Amniotic stem cell (primary cell): ENCODE measurements around the gene HES4.

Experiments used
- DNase-seq: peaks from one replicate; lab custom pipeline; 2025; lab: John Stamatoyannopoulos, UW

Gene HES4

GRCh38 chr1:965526-966134 is 34.3 kb downstream of the HES4 start:
- DNase-seq: no peak

- DNase-seq: no peak
Measured at GRCh38 chr1:964691-965525, 35.0 kb downstream of the HES4 start.

- DNase-seq: no peak
Measured at GRCh38 chr1:963746-964525, 36.0 kb downstream of the HES4 start.

GRCh38 chr1:963301-963651 is 36.6 kb downstream of the HES4 start:
- DNase-seq: no peak

- no peak for DNase-seq
Measured at GRCh38 chr1:962381-963300, 37.3 kb downstream of the HES4 start.

GRCh38 chr1:961132-961669 is 38.7 kb downstream of the HES4 start:
- DNase-seq: no peak

GRCh38 chr1:960363-961131 is 39.4 kb downstream of the HES4 start, which contains the start of gene KLHL17:
TSS of gene KLHL17 (plus strand) at chr1:960584. CDS start at chr1:960694, 110 bp downstream.
- DNase-seq: peak; percentile 38

GRCh38 chr1:959731-960362 is 40.0 kb downstream of the HES4 start:
- no peak for DNase-seq

- DNase-seq: peak; percentile 49
Measured at GRCh38 chr1:958823-959730, 40.8 kb downstream of the HES4 start, which contains the start of gene NOC2L. TSS of gene NOC2L (minus strand) at chr1:959256. CDS start at chr1:959240, 16 bp downstream.

GRCh38 chr1:956636-957035 is 43.3 kb downstream of the HES4 start:
- DNase-seq: no peak

GRCh38 chr1:955474-955873 is 44.4 kb downstream of the HES4 start:
- no peak for DNase-seq

GRCh38 chr1:954927-955326 is 45.0 kb downstream of the HES4 start:
- DNase-seq: no peak

GRCh38 chr1:953524-954320 is 46.2 kb downstream of the HES4 start:
- no peak for DNase-seq

- DNase-seq: no peak
Measured at GRCh38 chr1:952603-953002, 47.3 kb downstream of the HES4 start.

- no peak for DNase-seq
Measured at GRCh38 chr1:952201-952600, 47.7 kb downstream of the HES4 start.

GRCh38 chr1:951364-951763 is 48.5 kb downstream of the HES4 start:
- no peak for DNase-seq

GRCh38 chr1:950881-951280 is 49.0 kb downstream of the HES4 start:
- no peak for DNase-seq

- DNase-seq: no peak
Measured at GRCh38 chr1:950268-950667, 49.6 kb downstream of the HES4 start.
